GM18505 (cell line): ENCODE results near the gene NUP62.
A peak's percentile ranks its signal among the peaks of the same experiment; 100 is the strongest.
"Not testable (repeated sequence)": the region's sequence is repeated elsewhere in the genome, so short reads cannot be mapped to it uniquely, and the experiment has no call there.

Experiments used
- ATAC-seq: cut with Tn5 transposase; IDR thresholded peaks from one replicate; pipeline ENCODE4 v1.9.1; 2021; ENCODE audit not compliant: unreplicated experiment
- POLR2A ChIP-seq: IDR thresholded peaks from 4 replicates; pipeline ENCODE4 v1.6.1; 2011; ENCODE audit warnings: borderline replicate concordance; ENCODE audit not compliant: insufficient read depth, insufficient read length; ENCODE audit errors: extremely low read depth

The NUP62 gene

GRCh38 chr19:49926515-49926914 lies 2.8 kb downstream of the NUP62 start:
- no peak for TF ChIP-seq POLR2A
- ATAC-seq = no peak

GRCh38 chr19:49925486-49925885 lies 3.8 kb downstream of the NUP62 start:
- TF ChIP-seq POLR2A = no peak
- ATAC-seq = no peak

- ATAC-seq = not testable (repeated sequence)
These were observed 4.5 kb downstream of the NUP62 start for GRCh38 chr19:49924881-49925210.

GRCh38 chr19:49924004-49924880 lies 5.1 kb downstream of the NUP62 start:
- TF ChIP-seq POLR2A = no peak
- no peak for ATAC-seq

- ATAC-seq = no peak
- TF ChIP-seq POLR2A = peak; percentile 21
These were observed 6.0 kb downstream of the NUP62 start for GRCh38 chr19:49923055-49924003.

GRCh38 chr19:49921871-49922795 lies 7.2 kb downstream of the NUP62 start:
- ATAC-seq = no peak
- no peak for TF ChIP-seq POLR2A

GRCh38 chr19:49920624-49921363 lies 8.5 kb downstream of the NUP62 start:
- peak; percentile 25 for TF ChIP-seq POLR2A
- ATAC-seq = no peak

- ATAC-seq = no peak
These were observed 11.2 kb downstream of the NUP62 start for GRCh38 chr19:49918089-49918488.

GRCh38 chr19:49916839-49917733 lies 12.2 kb downstream of the NUP62 start:
- ATAC-seq = no peak
- TF ChIP-seq POLR2A = no peak

More at GRCh38 chr19:49918089-49918488, 11.2 kb downstream of the NUP62 start:
- TF ChIP-seq POLR2A = no peak

- no peak for ATAC-seq
These were observed 14.0 kb downstream of the NUP62 start for GRCh38 chr19:49915271-49915670.

GRCh38 chr19:49913720-49914119 lies 15.6 kb downstream of the NUP62 start:
- no peak for ATAC-seq
- TF ChIP-seq POLR2A = no peak

More at GRCh38 chr19:49915271-49915670, 14.0 kb downstream of the NUP62 start:
- TF ChIP-seq POLR2A = no peak
